K562 (cell line): Measurements from ENCODE around the gene SLC16A6. TPM values are rescaled to one million over a fixed set of nuclear protein-coding genes. Genes with fewer than 3 reads are reported as not detected.

ENCODE experiments used
- ATF6 ChIP-seq: sonication (generic); formaldehyde crosslinking; IDR thresholded peaks from 2 replicates; pipeline ENCODE4 v1.4.0; 2020; ENCODE audit warnings: mild to moderate bottlenecking, missing genetic modification reagents
- BHLHE40 ChIP-seq: IDR thresholded peaks from 2 replicates; pipeline ENCODE4 v1.6.1; 2011; ENCODE audit warnings: low read length, improper control_type of control experiment
- BRD4 ChIP-seq: fragments of 200-600 bp; sonication (generic); IDR thresholded peaks from 2 replicates; pipeline ENCODE4 v1.6.1; 2017; ENCODE audit warnings: inconsistent platforms
- BRF1 ChIP-seq: IDR thresholded peaks from 3 replicates; pipeline ENCODE4 v1.6.1; 2011; ENCODE audit warnings: borderline replicate concordance, mild to moderate bottlenecking; ENCODE audit not compliant: insufficient read length; ENCODE audit errors: extremely low read depth
- CXXC5 ChIP-seq: fragments of 250-450 bp; sonication (Bioruptor Pico); IDR thresholded peaks from 2 replicates; pipeline ENCODE4 v1.8.0; 2022; ENCODE audit warnings: inconsistent platforms, mild to moderate bottlenecking, moderate library complexity
- ESRRB ChIP-seq: fragments of 250-450 bp; sonication (Bioruptor Pico); IDR thresholded peaks from 2 replicates; pipeline ENCODE4 v1.5.0; 2020; ENCODE audit warnings: mild to moderate bottlenecking, moderate library complexity, borderline replicate concordance
- ETV6 ChIP-seq, 3 experiments: fragments of 150-350 bp in 1 of 3; sonication (generic) in 1 of 3; formaldehyde crosslinking in 1 of 3; IDR thresholded peaks; 2 replicates each; pipeline versions ENCODE4 v1.6.1 to v1.8.0; 2014 to 2022; ENCODE audit warnings: borderline replicate concordance in 2 of 3, low read depth in 2 of 3, antibody characterized with exemption in 1 of 3, low read length in 1 of 3, mild to moderate bottlenecking in 1 of 3, missing genetic modification reagents in 1 of 3
- FOXJ3 ChIP-seq: sonication (generic); formaldehyde crosslinking; IDR thresholded peaks from 2 replicates; pipeline ENCODE4 v1.4.0; 2020; ENCODE audit warnings: mild to moderate bottlenecking, missing genetic modification reagents
- MAFK ChIP-seq: IDR thresholded peaks from 2 replicates; pipeline ENCODE4 v1.6.1; 2011; ENCODE audit warnings: low read length, improper control_type of control experiment
- NR2F6 ChIP-seq: fragments of 450-650 bp; formaldehyde crosslinking; IDR thresholded peaks from 2 replicates; pipeline ENCODE4 v1.4.0; 2020; ENCODE audit warnings: mild to moderate bottlenecking
- PML ChIP-seq: IDR thresholded peaks from 2 replicates; pipeline ENCODE4 v1.6.1; 2012; ENCODE audit warnings: low read length, inconsistent platforms
- RNF2 ChIP-seq: sonication (generic); IDR thresholded peaks from 2 replicates; pipeline ENCODE4 v1.6.1; 2016
- SMARCA5 ChIP-seq: fragments of 450-650 bp; IDR thresholded peaks from 2 replicates; pipeline ENCODE4 v1.6.1; 2016
- SMARCC2 ChIP-seq: fragments of 450-650 bp; IDR thresholded peaks from 2 replicates; pipeline ENCODE4 v1.6.1; 2017; ENCODE audit warnings: antibody characterized with exemption, moderate library complexity, mild to moderate bottlenecking, low read depth
- SP1 ChIP-seq: sonication (generic); formaldehyde crosslinking; IDR thresholded peaks from 2 replicates; pipeline ENCODE4 v1.8.1; 2022; ENCODE audit warnings: mild to moderate bottlenecking, missing genetic modification reagents
- TAF7 ChIP-seq: fragments of 450-650 bp; IDR thresholded peaks from 2 replicates; pipeline ENCODE4 v1.6.1; 2016; ENCODE audit warnings: missing genetic modification characterization, missing compliant biosample characterization
- TAL1 ChIP-seq: fragments of 450-650 bp; IDR thresholded peaks from 2 replicates; pipeline ENCODE4 v1.6.1; 2016; ENCODE audit warnings: mild to moderate bottlenecking
- ZNF143 ChIP-seq: sonication (generic); formaldehyde crosslinking; IDR thresholded peaks from 2 replicates; pipeline ENCODE4 v1.9.0; 2022; ENCODE audit warnings: mild to moderate bottlenecking, missing genetic modification reagents
- ZNF274 ChIP-seq: IDR thresholded peaks from 2 replicates; pipeline ENCODE4 v1.6.1; 2011; ENCODE audit warnings: low read depth, mild to moderate bottlenecking, low read length, moderate library complexity, borderline replicate concordance
- ZNF384 ChIP-seq: IDR thresholded peaks from 2 replicates; pipeline ENCODE4 v1.6.1; 2012; ENCODE audit warnings: low read depth, low read length, improper control_type of control experiment
- ZNF764 ChIP-seq: fragments of 250-450 bp; sonication (Bioruptor Pico); IDR thresholded peaks from 2 replicates; pipeline ENCODE4 v1.4.0; 2020; ENCODE audit warnings: low read depth, mild to moderate bottlenecking, moderate library complexity
- polyA plus RNA-seq, 8 experiments: library from polyadenylated mRNA; depleted of rRNA in 4 of 8; stranded (reverse) in 5 of 8; unstranded in 3 of 8; fragments of >200 nt; fragmentation: Nextera tagmentation in 2 of 8; fragmentation: Illumina TruSeq in 1 of 8; extraction: Ambion mirVana in 2 of 8; extraction: Trizol in 1 of 8; gene quantifications; 2 replicates each; pipeline versions ENCODE4 v1.2.1 to v1.2.3, GENCODE V29; 2011 to 2014; ENCODE audit warnings: inconsistent platforms in 1 of 8, missing spikeins in 1 of 8
- total RNA-seq, 7 experiments: library from RNA; depleted of rRNA in 6 of 7; stranded (reverse); fragments of >200 nt in 6 of 7; fragmentation: Illumina TruSeq in 2 of 7; extraction: Trizol in 2 of 7; gene quantifications; 2 replicates each; pipeline versions ENCODE4 v1.2.1 to v1.2.3, GENCODE V29; 2011 to 2021; ENCODE audit warnings: low replicate concordance in 1 of 7
- TF ChIP-seq, protein P1 (sequence below): fragments of 450-650 bp; IDR thresholded peaks from 2 replicates; pipeline ENCODE4 v1.6.1; 2016; ENCODE audit warnings: low read depth, mild to moderate bottlenecking, moderate library complexity
- TF ChIP-seq, protein P2 (sequence below), 2 experiments: fragments of 450-650 bp in 1 of 2; sonication (generic) in 1 of 2; formaldehyde crosslinking in 1 of 2; IDR thresholded peaks in 1 of 2; conservative IDR thresholded peaks in 1 of 2; 2 replicates each; pipeline versions ENCODE4 v1.6.1 to v1.8.1; 2016 to 2023; ENCODE audit warnings: mild to moderate bottlenecking in 2 of 2, moderate library complexity in 2 of 2, inconsistent platforms in 1 of 2, missing genetic modification reagents in 1 of 2
- TF ChIP-seq, protein P3 (sequence below): sonication (generic); formaldehyde crosslinking; IDR thresholded peaks from 2 replicates; pipeline ENCODE4 v1.8.1; 2022; ENCODE audit warnings: missing genetic modification reagents

Gene SLC16A6
- total and polyA plus RNA-seq, 9 of the 15 experiments (the other 6 are each of a cell fraction or from before 2014, with no cell fraction given): 0.05 to 0.31 (median 0.15) TPM

GRCh38 chr17:68247445-68248198 is 43.3 kb downstream of the SLC16A6 start, which contains the start of gene AMZ2 (continued):
- TF ChIP-seq, protein P1, sequence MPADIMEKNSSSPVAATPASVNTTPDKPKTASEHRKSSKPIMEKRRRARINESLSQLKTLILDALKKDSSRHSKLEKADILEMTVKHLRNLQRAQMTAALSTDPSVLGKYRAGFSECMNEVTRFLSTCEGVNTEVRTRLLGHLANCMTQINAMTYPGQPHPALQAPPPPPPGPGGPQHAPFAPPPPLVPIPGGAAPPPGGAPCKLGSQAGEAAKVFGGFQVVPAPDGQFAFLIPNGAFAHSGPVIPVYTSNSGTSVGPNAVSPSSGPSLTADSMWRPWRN: peak; percentile 29; the same call in 1 of the 2 replicates
- TF ChIP-seq ZNF764 (CRISPR knock-in tag): no peak
- no peak for TF ChIP-seq ETV6 (IDR thresholded peaks at IDR 0.05; ENCODE audit: borderline replicate concordance in 1 of 2, low read depth in 2 of 2, low read length in 1 of 2)
- no peak; the same call in 1 of the 2 replicates for TF ChIP-seq ETV6 (CRISPR knock-in tag; IDR thresholded peaks at IDR 0.05; ENCODE audit: borderline replicate concordance)
- TF ChIP-seq PML: peak; percentile 54; the same call in 1 of the 2 replicates
- TF ChIP-seq NR2F6: no peak
- TF ChIP-seq ZNF143 (CRISPR knock-in tag): 0 out of 2 replicates have a peak, but pooled peaks have one; percentile 51
- no peak for TF ChIP-seq SMARCC2
- no peak for TF ChIP-seq ZNF384
- no peak; the same call in 1 of the 2 replicates for TF ChIP-seq BRD4
- peak; percentile 94 for TF ChIP-seq CXXC5 (CRISPR knock-in tag)
- peak; percentile 84 for TF ChIP-seq BHLHE40
- TF ChIP-seq, protein P2, sequence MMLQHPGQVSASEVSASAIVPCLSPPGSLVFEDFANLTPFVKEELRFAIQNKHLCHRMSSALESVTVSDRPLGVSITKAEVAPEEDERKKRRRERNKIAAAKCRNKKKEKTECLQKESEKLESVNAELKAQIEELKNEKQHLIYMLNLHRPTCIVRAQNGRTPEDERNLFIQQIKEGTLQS (IDR thresholded peaks at IDR 0.05): no peak
- TF ChIP-seq, protein P2 (CRISPR knock-in tag; conservative IDR thresholded peaks at IDR 0.05): no peak
- TF ChIP-seq ZNF274: no peak
- peak; percentile 89 for TF ChIP-seq SP1 (CRISPR knock-in tag)
- no peak for TF ChIP-seq ESRRB (CRISPR knock-in tag)
- no peak for TF ChIP-seq SMARCA5
- no peak for TF ChIP-seq TAL1
- no peak for TF ChIP-seq FOXJ3 (CRISPR knock-in tag)
- TF ChIP-seq MAFK: no peak
- TF ChIP-seq TAF7: peak; percentile 52; the same call in 1 of the 2 replicates
- TF ChIP-seq, protein P3, sequence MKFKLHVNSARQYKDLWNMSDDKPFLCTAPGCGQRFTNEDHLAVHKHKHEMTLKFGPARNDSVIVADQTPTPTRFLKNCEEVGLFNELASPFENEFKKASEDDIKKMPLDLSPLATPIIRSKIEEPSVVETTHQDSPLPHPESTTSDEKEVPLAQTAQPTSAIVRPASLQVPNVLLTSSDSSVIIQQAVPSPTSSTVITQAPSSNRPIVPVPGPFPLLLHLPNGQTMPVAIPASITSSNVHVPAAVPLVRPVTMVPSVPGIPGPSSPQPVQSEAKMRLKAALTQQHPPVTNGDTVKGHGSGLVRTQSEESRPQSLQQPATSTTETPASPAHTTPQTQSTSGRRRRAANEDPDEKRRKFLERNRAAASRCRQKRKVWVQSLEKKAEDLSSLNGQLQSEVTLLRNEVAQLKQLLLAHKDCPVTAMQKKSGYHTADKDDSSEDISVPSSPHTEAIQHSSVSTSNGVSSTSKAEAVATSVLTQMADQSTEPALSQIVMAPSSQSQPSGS (CRISPR knock-in tag): 0 out of 2 replicates have a peak, but pooled peaks have one; percentile 5
- no peak; the same call in 1 of the 2 replicates for TF ChIP-seq ATF6 (CRISPR knock-in tag)
- TF ChIP-seq BRF1: no peak
- peak; percentile 45; the same call in 1 of the 2 replicates for TF ChIP-seq RNF2
